GM23338 (cell line): Measurements from ENCODE around the gene LSM14A. TPM values are rescaled to one million over a fixed set of nuclear protein-coding genes. Genes with fewer than 3 reads are reported as not detected.
A peak's percentile ranks its signal among the peaks of the same experiment; 100 is the strongest.

Experiments
- ATAC-seq: fragments of 200-7000 bp; cut with Tn5 transposase; 3 replicates; pipeline ENCODE4 v1.9.1; 2020
- DNase-seq: peaks from one replicate; pipeline ENCODE4 v3.0.0-alpha.2; 2015; ENCODE audit warnings: low spot score
- H2AFZ ChIP-seq: fragments of 200-600 bp; sonication (generic); 2 replicates; pipeline ENCODE4 v1.8.0; 2016; ENCODE audit warnings: antibody characterized with exemption, mild to moderate bottlenecking, moderate library complexity
- H3F3A ChIP-seq: fragments of 200-600 bp; sonication (generic); replicated peaks from 2 replicates; pipeline ENCODE4 v1.8.0; 2017; ENCODE audit warnings: antibody characterized with exemption, mixed run types, low read depth
- H3K27ac ChIP-seq: fragments of 200-600 bp; sonication (generic); 2 replicates; pipeline ENCODE4 v1.6.1; 2016; ENCODE audit warnings: low read depth
- H3K27me3 ChIP-seq: fragments of 200-600 bp; sonication (generic); 2 replicates; pipeline ENCODE4 v1.8.0; 2016; ENCODE audit warnings: mild to moderate bottlenecking, mixed run types, moderate library complexity; ENCODE audit not compliant: insufficient read depth
- H3K36me3 ChIP-seq: fragments of 200-600 bp; sonication (generic); 2 replicates; pipeline ENCODE4 v1.8.0; 2016; ENCODE audit warnings: mild to moderate bottlenecking; ENCODE audit not compliant: insufficient read depth
- H3K4me1 ChIP-seq: fragments of 200-600 bp; sonication (generic); 2 replicates; pipeline ENCODE4 v1.8.0; 2016; ENCODE audit warnings: mild to moderate bottlenecking, moderate library complexity; ENCODE audit not compliant: insufficient read depth
- H3K4me2 ChIP-seq: fragments of 200-600 bp; sonication (generic); 2 replicates; pipeline ENCODE4 v1.7.1; 2017; ENCODE audit warnings: mixed run types
- H3K4me3 ChIP-seq: fragments of 200-600 bp; sonication (generic); 2 replicates; pipeline ENCODE4 v1.6.1; 2016; ENCODE audit warnings: mixed run types
- H3K79me2 ChIP-seq: fragments of 200-600 bp; sonication (generic); replicated peaks from 2 replicates; pipeline ENCODE4 v1.8.0; 2017; ENCODE audit warnings: mild to moderate bottlenecking; ENCODE audit not compliant: insufficient read depth
- H3K9me2 ChIP-seq: fragments of 200-600 bp; sonication (generic); 2 replicates; pipeline ENCODE4 v1.8.0; 2017; ENCODE audit not compliant: insufficient read depth
- H4K20me1 ChIP-seq: fragments of 200-600 bp; sonication (generic); replicated peaks from 2 replicates; pipeline ENCODE4 v1.8.0; 2017; ENCODE audit warnings: mild to moderate bottlenecking; ENCODE audit not compliant: insufficient read depth
- H3K27ac Mint-ChIP-seq: 2 replicates; pipeline ENCODE4 v1.8.0; 2020; ENCODE audit warnings: inconsistent platforms, mild to moderate bottlenecking, moderate library complexity, mixed read lengths
- H3K27me3 Mint-ChIP-seq: 3 replicates; pipeline ENCODE4 v1.8.0; 2022; ENCODE audit warnings: low read depth, mild to moderate bottlenecking, moderate library complexity, mixed read lengths, inconsistent platforms; ENCODE audit not compliant: insufficient read depth, poor library complexity
- H3K36me3 Mint-ChIP-seq: 3 replicates; pipeline ENCODE4 v1.8.0; 2021; ENCODE audit warnings: low read depth, mild to moderate bottlenecking, inconsistent platforms, moderate library complexity, mixed read lengths
- H3K4me1 Mint-ChIP-seq: 3 replicates; pipeline ENCODE4 v1.8.0; 2020; ENCODE audit warnings: mild to moderate bottlenecking, inconsistent platforms, mixed read lengths
- H3K4me3 Mint-ChIP-seq: 3 replicates; pipeline ENCODE4 v1.8.0; 2021; ENCODE audit warnings: moderate library complexity, mild to moderate bottlenecking, inconsistent platforms, mixed read lengths
- H3K9me3 Mint-ChIP-seq: 3 replicates; pipeline ENCODE4 v1.8.0; 2020; ENCODE audit warnings: moderate library complexity, mild to moderate bottlenecking, inconsistent platforms, mixed read lengths
- CREB1 ChIP-seq: fragments of 250-450 bp; sonication (Bioruptor Pico); IDR thresholded peaks from 2 replicates; pipeline ENCODE4 v1.5.0; 2020; ENCODE audit warnings: low read depth, mild to moderate bottlenecking, moderate library complexity
- CTCF ChIP-seq, 2 experiments: fragments of 200-600 bp in 1 of 2; sonication (generic) in 1 of 2; conservative IDR thresholded peaks; 2 replicates each; pipeline versions ENCODE4 v1.5.1 to v1.6.1; 2016 to 2017; ENCODE audit warnings: antibody characterized with exemption in 2 of 2, low read depth in 2 of 2, mild to moderate bottlenecking in 2 of 2, moderate library complexity in 1 of 2
- EZH2 ChIP-seq: fragments of 200-600 bp; sonication (generic); IDR thresholded peaks from one replicate; pipeline ENCODE4 v1.8.0; 2017; ENCODE audit warnings: antibody characterized with exemption, mild to moderate bottlenecking, low read depth; ENCODE audit not compliant: unreplicated experiment
- EZH2phosphoT487 ChIP-seq: fragments of 200-600 bp; sonication (generic); IDR thresholded peaks from one replicate; pipeline ENCODE4 v1.8.1; 2018; ENCODE audit warnings: antibody characterized with exemption; ENCODE audit not compliant: unreplicated experiment
- JUNB ChIP-seq: IDR thresholded peaks from one replicate; pipeline ENCODE4 v1.6.1; 2016; ENCODE audit warnings: antibody characterized with exemption; ENCODE audit not compliant: unreplicated experiment
- NANOG ChIP-seq: IDR thresholded peaks from 2 replicates; pipeline ENCODE4 v1.6.1; 2016; ENCODE audit warnings: antibody characterized with exemption, borderline replicate concordance
- STAT1 ChIP-seq: IDR thresholded peaks from one replicate; pipeline ENCODE4 v1.6.1; 2016; ENCODE audit warnings: antibody characterized with exemption; ENCODE audit not compliant: unreplicated experiment
- ZNF114 ChIP-seq: fragments of 250-450 bp; sonication (Bioruptor Pico); IDR thresholded peaks from 2 replicates; pipeline ENCODE4 v1.5.0; 2020; ENCODE audit warnings: mild to moderate bottlenecking, moderate library complexity
- ZNF331 ChIP-seq: fragments of 250-450 bp; sonication (Bioruptor Pico); IDR thresholded peaks from 2 replicates; pipeline ENCODE4 v1.5.0; 2020; ENCODE audit warnings: low read depth, mild to moderate bottlenecking, moderate library complexity
- polyA plus RNA-seq: library from polyadenylated mRNA; unstranded; fragments of >200 nt; fragmentation: Nextera tagmentation; extraction: Ambion mirVana; gene quantifications from 2 replicates; pipeline ENCODE4 v1.2.1, GENCODE V29; 2016
- total RNA-seq: library from RNA; depleted of rRNA; stranded (reverse); fragments of >200 nt; shearing (Covaris generic); gene quantifications from 2 replicates; pipeline ENCODE4 v1.2.3, GENCODE V29; 2014
- TF ChIP-seq, protein P1 (sequence below): IDR thresholded peaks from 2 replicates; pipeline ENCODE4 v1.6.1; 2016; ENCODE audit warnings: antibody characterized with exemption

LSM14A gene
- total and polyA plus RNA-seq, 2 experiments from 2014 or later, result 109 to 166 TPM

- H3K4me1 Mint-ChIP-seq, result peaks cover 10% of the 10 kb centered on the region
- H3K9me3 Mint-ChIP-seq, result peaks cover 3% of the 10 kb centered on the region; the same call in 2 of the 3 replicates
- Histone ChIP-seq H3K79me2 (peaks cover 41% of the 10 kb centered on the region), H4K20me1 (peaks cover 20% of the 10 kb centered on the region; the same call in 1 of the 2 replicates), H3K27ac (peak overlapping the region; percentile 14; the same call in 1 of the 2 replicates), H3K9me2 (no peaks in the 10 kb centered on the region), H3K4me1 (no peaks in the 10 kb centered on the region), H2AFZ (no peak overlapping the region), H3K27me3 (no peaks in the 10 kb centered on the region), H3K4me3 (peak overlapping the region; percentile 79), H3F3A (0 out of 2 replicates have a peak, but pooled peaks cover 3% of the 10 kb centered on the region), H3K4me2 (peak overlapping the region; percentile 73), H3K36me3 (no peaks in the 10 kb centered on the region)
- peaks cover 13% of the 10 kb centered on the region for H3K27me3 Mint-ChIP-seq
- peak overlapping the region; percentile 82 for H3K4me3 Mint-ChIP-seq
- no peaks in the 10 kb centered on the region; the same call in 2 of the 3 replicates for H3K36me3 Mint-ChIP-seq
- ATAC-seq, result peak; percentile 56
- DNase-seq, result peak; percentile 72
- H3K27ac Mint-ChIP-seq, result no peak overlapping the region
- TF ChIP-seq JUNB, result no peak
- TF ChIP-seq, protein P1, sequence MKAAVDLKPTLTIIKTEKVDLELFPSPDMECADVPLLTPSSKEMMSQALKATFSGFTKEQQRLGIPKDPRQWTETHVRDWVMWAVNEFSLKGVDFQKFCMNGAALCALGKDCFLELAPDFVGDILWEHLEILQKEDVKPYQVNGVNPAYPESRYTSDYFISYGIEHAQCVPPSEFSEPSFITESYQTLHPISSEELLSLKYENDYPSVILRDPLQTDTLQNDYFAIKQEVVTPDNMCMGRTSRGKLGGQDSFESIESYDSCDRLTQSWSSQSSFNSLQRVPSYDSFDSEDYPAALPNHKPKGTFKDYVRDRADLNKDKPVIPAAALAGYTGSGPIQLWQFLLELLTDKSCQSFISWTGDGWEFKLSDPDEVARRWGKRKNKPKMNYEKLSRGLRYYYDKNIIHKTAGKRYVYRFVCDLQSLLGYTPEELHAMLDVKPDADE, result no peak
- TF ChIP-seq EZH2phosphoT487, result no peak
- no peak for TF ChIP-seq CREB1 (CRISPR knock-in tag)
- no peak for TF ChIP-seq NANOG
- no peak for TF ChIP-seq ZNF114 (CRISPR knock-in tag)
- no peak for TF ChIP-seq ZNF331 (CRISPR knock-in tag)
- TF ChIP-seq EZH2, result no peak
- no peak for TF ChIP-seq STAT1
Measured at GRCh38 chr19:34254698-34255432, 82.6 kb downstream of the LSM14A start.

- no peak for DNase-seq
- no peak overlapping the region for H3K27ac Mint-ChIP-seq
- H3K4me1 ChIP-seq, result peaks cover 2% of the 10 kb centered on the region
- peaks cover 11% of the 10 kb centered on the region for H3K4me1 Mint-ChIP-seq
- peak overlapping the region; percentile 73 for H3K4me2 ChIP-seq
- H3K4me3 ChIP-seq, result peak overlapping the region; percentile 79
- H3K36me3 Mint-ChIP-seq, result no peaks in the 10 kb centered on the region; the same call in 2 of the 3 replicates
- H2AFZ ChIP-seq, result no peak overlapping the region
- no peaks in the 10 kb centered on the region for H3K9me2 ChIP-seq
- H3K79me2 ChIP-seq, result peaks cover 45% of the 10 kb centered on the region
- H4K20me1 ChIP-seq, result peaks cover 22% of the 10 kb centered on the region; the same call in 1 of the 2 replicates
- H3F3A ChIP-seq, result 0 out of 2 replicates have a peak, but pooled peaks cover 3% of the 10 kb centered on the region
- H3K4me3 Mint-ChIP-seq, result peak overlapping the region; percentile 82
- peaks cover 3% of the 10 kb centered on the region; the same call in 2 of the 3 replicates for H3K9me3 Mint-ChIP-seq
- TF ChIP-seq CTCF (conservative IDR thresholded peaks at IDR 0.05; ENCODE audit: low read depth in 2 of 2) (no peak), ZNF331 (CRISPR knock-in tag) (no peak), JUNB (no peak)
- H3K27me3 Mint-ChIP-seq, result peaks cover 13% of the 10 kb centered on the region
- ATAC-seq, result no peak
- no peaks in the 10 kb centered on the region for H3K36me3 ChIP-seq
- H3K27ac ChIP-seq, result no peak overlapping the region
- H3K27me3 ChIP-seq, result no peaks in the 10 kb centered on the region
Measured at GRCh38 chr19:34255546-34255945, 83.2 kb downstream of the LSM14A start.
